Natural killer cell (primary cell): ENCODE data around the gene KIAA0753. TPM values are rescaled to one million over a fixed set of nuclear protein-coding genes. Genes with fewer than 3 reads are reported as not detected.
"Not testable (repeated sequence)": the region's sequence is repeated elsewhere in the genome, so short reads cannot be mapped to it uniquely, and the experiment has no call there.

Experiments used
- ATAC-seq, 3 donors: fragments of 150-1000 bp in 2 of 3; fragments of 200-7000 bp in 1 of 3; cut with Tn5 transposase; 1 replicate in 1 of 3; 2 replicates in 2 of 3; pipeline ENCODE4 v1.10.0; 2021; ENCODE audit warnings: mild to moderate bottlenecking in 2 of 3, moderate library complexity in 2 of 3
- DNase-seq, 2 donors: peaks; one replicate each; pipeline versions ENCODE4 v3.0.0 to v3.0.0-alpha.2; 2013 to 2021; ENCODE audit warnings: mixed read lengths in 1 of 2
- H3K27ac ChIP-seq: one replicate; pipeline ENCODE4 v1.5.1; 2013; ENCODE audit warnings: mild to moderate bottlenecking, low read length
- H3K27me3 ChIP-seq: one replicate; pipeline ENCODE4 v1.6.1; 2013; ENCODE audit warnings: low read length; ENCODE audit not compliant: control insufficient read depth, insufficient read depth
- H3K36me3 ChIP-seq: one replicate; pipeline ENCODE4 v1.6.1; 2013; ENCODE audit warnings: low read length; ENCODE audit not compliant: control insufficient read depth, insufficient read depth
- H3K4me1 ChIP-seq: one replicate; pipeline ENCODE4 v1.6.1; 2013; ENCODE audit warnings: low read length; ENCODE audit not compliant: control insufficient read depth, insufficient read depth
- H3K4me3 ChIP-seq: one replicate; pipeline ENCODE4 v1.5.1; 2013; ENCODE audit warnings: low read length
- H3K9me3 ChIP-seq: one replicate; pipeline ENCODE4 v1.6.1; 2013; ENCODE audit warnings: low read length; ENCODE audit not compliant: control insufficient read depth, insufficient read depth
- H3K27ac Mint-ChIP-seq, 2 donors: one replicate each; pipeline ENCODE4 v1.8.0; 2022; ENCODE audit warnings: mild to moderate bottlenecking in 2 of 2, mixed read lengths in 2 of 2, moderate library complexity in 1 of 2
- H3K27me3 Mint-ChIP-seq, 2 donors: one replicate each; pipeline ENCODE4 v1.8.0; 2022; ENCODE audit warnings: low read depth in 2 of 2, mixed read lengths in 2 of 2
- H3K36me3 Mint-ChIP-seq: one replicate; pipeline ENCODE4 v1.8.0; 2022; ENCODE audit warnings: mixed read lengths
- H3K4me1 Mint-ChIP-seq, 2 donors: one replicate each; pipeline ENCODE4 v1.8.0; 2022; ENCODE audit warnings: mixed read lengths in 2 of 2
- H3K4me3 Mint-ChIP-seq: one replicate; pipeline ENCODE4 v1.8.0; 2022; ENCODE audit warnings: mild to moderate bottlenecking, moderate library complexity, mixed read lengths
- H3K9me3 Mint-ChIP-seq, 2 donors: one replicate each; pipeline ENCODE4 v1.8.0; 2022; ENCODE audit warnings: mixed read lengths in 2 of 2
- CTCF ChIP-seq: fragments of 200-600 bp; IDR thresholded peaks from one replicate; pipeline ENCODE4 v1.8.0; 2022; ENCODE audit warnings: antibody characterized with exemption
- WGBS: methylation state at CpG from one replicate; pipeline ENCODE4 v1.1.7; 2013; ENCODE audit warnings: missing lambda C conversion rate; ENCODE audit not compliant: insufficient coverage; 5-methylcytosine and 5-hydroxymethylcytosine counted together
- intact Hi-C: fragments of 100-400 bp; cut with micrococcal nuclease; formaldehyde crosslinking; loops from one replicate; pipeline ENCODE4 v1.14.2; 2022
- total RNA-seq, 4 donors: library from RNA; stranded (reverse); fragments of 120-200 nt in 1 of 4; gene quantifications; one replicate each; pipeline versions ENCODE4 v1.2.3 to v1.2.4, GENCODE V29; 2013 to 2022

Gene KIAA0753
- total RNA-seq, 3 donors from 2014 or later (not counting 1 experiment from before 2014, with no cell fraction given) = 13.4 to 17.2 (median 15.4) TPM

DNA sequence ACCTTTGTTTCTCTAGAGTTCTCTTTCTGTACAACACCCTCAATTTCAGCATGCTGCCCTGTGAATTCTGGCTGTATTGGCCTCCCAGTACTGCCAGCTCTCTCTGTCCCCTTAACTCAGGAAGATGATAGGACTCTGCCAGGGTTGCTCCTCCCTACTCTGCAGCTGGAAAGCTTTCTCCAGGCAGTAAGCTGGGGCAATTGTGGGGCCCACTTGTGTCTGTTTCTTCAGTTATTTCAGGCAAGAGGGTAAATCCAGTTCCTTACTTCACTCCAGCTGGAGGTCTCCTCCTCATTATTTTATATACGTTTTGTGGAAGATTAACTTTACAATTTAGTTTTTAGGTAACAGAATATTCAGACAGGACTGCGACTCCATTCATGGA lies 20.9 kb upstream of the KIAA0753 start:
- H3K27me3 ChIP-seq = peaks cover 5% of the 10 kb centered on the region
- TF ChIP-seq CTCF = no peak
- no peaks in the 10 kb centered on the region for H3K9me3 ChIP-seq
- no CpG with 5 or more reads among the region's 2 CpGs for WGBS
- H3K9me3 Mint-ChIP-seq = no peaks in the 10 kb centered on the region
- intact Hi-C loops = no loop called here
- DNase-seq = no peak
- no peaks in the 10 kb centered on the region for H3K36me3 ChIP-seq
- H3K4me1 Mint-ChIP-seq = peaks cover 5 to 13% of the 10 kb centered on the region in 2 donors
- no peak overlapping the region for H3K4me3 Mint-ChIP-seq
- H3K36me3 Mint-ChIP-seq = no peaks in the 10 kb centered on the region
- ATAC-seq = no peak
- H3K27ac Mint-ChIP-seq = no peak overlapping the region
- no peak overlapping the region for H3K27ac ChIP-seq
- H3K4me1 ChIP-seq = peaks cover 27% of the 10 kb centered on the region
- no peak overlapping the region for H3K4me3 ChIP-seq
- H3K27me3 Mint-ChIP-seq = peaks cover 38 to 64% of the 10 kb centered on the region in 2 donors

- H3K27ac Mint-ChIP-seq = no peak overlapping the region
- peak in 1 of 3 donors; percentile 63 for ATAC-seq
- Histone ChIP-seq H3K27ac (no peak overlapping the region), H3K9me3 (no peaks in the 10 kb centered on the region), H3K27me3 (peaks cover 5% of the 10 kb centered on the region), H3K36me3 (no peaks in the 10 kb centered on the region), H3K4me1 (peaks cover 25% of the 10 kb centered on the region), H3K4me3 (no peak overlapping the region)
- H3K4me3 Mint-ChIP-seq = no peak overlapping the region
- no peaks in the 10 kb centered on the region for H3K36me3 Mint-ChIP-seq
- peaks cover 5 to 13% of the 10 kb centered on the region in 2 donors for H3K4me1 Mint-ChIP-seq
- intact Hi-C loops = no loop called here
- no peak for DNase-seq
- H3K9me3 Mint-ChIP-seq = no peaks in the 10 kb centered on the region
- H3K27me3 Mint-ChIP-seq = peaks cover 42 to 64% of the 10 kb centered on the region in 2 donors
- WGBS = 8% methylated on average over 11 of the region's 11 CpGs
- TF ChIP-seq CTCF = no peak
These were observed 20.4 kb upstream of the KIAA0753 start for GRCh38 chr17:6660805-6661463.

DNA sequence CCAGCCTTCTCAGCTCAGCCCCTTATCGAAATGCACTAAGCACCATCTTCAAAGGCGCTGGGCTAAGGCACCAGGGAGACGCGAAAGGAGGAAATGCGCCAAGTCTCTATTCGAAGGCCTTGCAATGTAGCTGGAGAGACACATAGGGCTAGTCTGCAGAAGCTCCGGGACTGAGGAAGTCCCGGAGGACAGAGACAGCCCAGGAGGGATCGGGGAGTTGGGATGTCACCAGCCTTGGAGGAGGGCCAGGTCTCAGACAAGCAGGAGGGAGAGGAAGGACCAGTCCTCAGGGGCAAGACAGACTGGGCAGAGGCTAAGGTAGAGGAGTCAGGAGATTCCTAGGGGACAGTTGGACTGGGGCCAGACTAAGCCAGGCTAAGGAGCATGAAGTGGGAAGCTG lies 19.6 kb upstream of the KIAA0753 start:
- Histone ChIP-seq H3K9me3 (no peaks in the 10 kb centered on the region), H3K27ac (no peak overlapping the region), H3K4me3 (no peak overlapping the region), H3K36me3 (no peaks in the 10 kb centered on the region), H3K4me1 (peaks cover 32% of the 10 kb centered on the region), H3K27me3 (peaks cover 10% of the 10 kb centered on the region)
- WGBS = 74% methylated on average over 9 of the region's 9 CpGs
- Mint-ChIP-seq H3K36me3 (no peaks in the 10 kb centered on the region), H3K27ac (no peak overlapping the region), H3K9me3 (no peaks in the 10 kb centered on the region), H3K4me3 (no peak overlapping the region), H3K4me1 (peaks cover 9 to 13% of the 10 kb centered on the region in 2 donors), H3K27me3 (peaks cover 46 to 61% of the 10 kb centered on the region in 2 donors)
- DNase-seq = no peak
- intact Hi-C loops = no loop called here
- TF ChIP-seq CTCF = no peak
- no peak for ATAC-seq

GRCh38 chr17:6658411-6658810 lies 17.9 kb upstream of the KIAA0753 start:
- Histone ChIP-seq H3K27me3 (peaks cover 18% of the 10 kb centered on the region), H3K4me1 (peaks cover 39% of the 10 kb centered on the region)
- H3K27ac Mint-ChIP-seq, H3K4me3 ChIP-seq, H3K4me3 Mint-ChIP-seq, H3K36me3 Mint-ChIP-seq, H3K36me3 ChIP-seq, H3K27ac ChIP-seq, H3K9me3 Mint-ChIP-seq, intact Hi-C loops, H3K9me3 ChIP-seq, ATAC-seq, DNase-seq: not testable (repeated sequence)
- whole genome bisulfite sequencing = 93% methylated on average over 1 of the region's 5 CpGs
- peaks cover 9 to 15% of the 10 kb centered on the region in 2 donors for H3K4me1 Mint-ChIP-seq
- H3K27me3 Mint-ChIP-seq = peaks cover 50 to 71% of the 10 kb centered on the region in 2 donors
